GM12891 (cell line): Measurements from ENCODE around the gene ST3GAL4.

Experiments used
- PAX5 ChIP-seq: IDR thresholded peaks from 2 replicates; pipeline ENCODE4 v1.6.1; 2011; ENCODE audit warnings: low read length, moderate library complexity, mild to moderate bottlenecking; ENCODE audit not compliant: insufficient read depth, severe bottlenecking
- POLR2A ChIP-seq: IDR thresholded peaks from 2 replicates; pipeline ENCODE4 v1.6.1; 2011; ENCODE audit warnings: low read depth, low read length, control low read depth
- POLR2AphosphoS5 ChIP-seq: IDR thresholded peaks from 2 replicates; pipeline ENCODE4 v1.6.1; 2011; ENCODE audit warnings: low read depth, low read length, control low read depth
- POU2F2 ChIP-seq: IDR thresholded peaks from 2 replicates; pipeline ENCODE4 v1.6.1; 2011; ENCODE audit warnings: low read depth, mild to moderate bottlenecking, control low read depth, low read length, moderate library complexity
- TAF1 ChIP-seq: IDR thresholded peaks from 2 replicates; pipeline ENCODE4 v1.6.1; 2011; ENCODE audit warnings: low read depth, low read length, control low read depth

GRCh38 chr11:126317432-126317755, 38.1 kb upstream of the ST3GAL4 start:
- TF ChIP-seq POLR2A: no peak
- TF ChIP-seq POLR2AphosphoS5: no peak
- no peak for TF ChIP-seq POU2F2
- no peak for TF ChIP-seq TAF1
- TF ChIP-seq PAX5: no peak
